HG03064 (cell line): ENCODE data around the gene RPL6.
"Not testable (repeated sequence)": the region's sequence is repeated elsewhere in the genome, so short reads cannot be mapped to it uniquely, and the experiment has no call there.

Experiments used
- ATAC-seq: cut with Tn5 transposase; IDR thresholded peaks from one replicate; pipeline ENCODE4 v1.9.1; 2021; ENCODE audit warnings: low read depth; ENCODE audit not compliant: unreplicated experiment

Gene RPL6

GRCh38 chr12:112409064-112409905 is at the start of gene RPL6:
Gene RPL6 (minus strand): TSS chr12:112409605. CDS start chr12:112408656, 949 bp downstream.
- peak; percentile 85 for ATAC-seq

DNA sequence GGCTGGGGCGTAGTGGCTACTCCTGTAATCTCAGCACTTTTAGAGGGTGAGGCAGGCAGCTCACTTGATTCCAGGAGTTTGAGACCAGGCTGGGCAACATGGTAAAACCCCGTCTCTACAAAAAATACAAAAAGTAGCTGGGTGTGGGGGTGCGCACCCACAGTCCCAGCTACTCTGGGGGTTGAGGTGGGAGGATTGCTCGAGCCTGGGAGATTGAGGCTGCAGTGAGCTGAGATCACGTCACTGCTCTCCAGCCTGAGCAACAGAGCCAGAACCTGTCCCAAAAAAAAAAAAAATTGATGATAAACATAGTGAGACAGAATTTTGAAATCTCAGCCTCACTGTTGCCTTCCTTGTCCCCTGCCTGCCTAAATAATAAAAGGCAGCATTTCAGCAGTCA is 49.3 kb upstream of the RPL6 start:
- no peak for ATAC-seq

- no peak for ATAC-seq
Observed at GRCh38 chr12:112458330-112458729, 48.9 kb upstream of the RPL6 start.

GRCh38 chr12:112457142-112457541 is 47.7 kb upstream of the RPL6 start:
- ATAC-seq, result not testable (repeated sequence)

- ATAC-seq, result no peak
Observed at GRCh38 chr12:112456029-112456428, 46.6 kb upstream of the RPL6 start.

DNA sequence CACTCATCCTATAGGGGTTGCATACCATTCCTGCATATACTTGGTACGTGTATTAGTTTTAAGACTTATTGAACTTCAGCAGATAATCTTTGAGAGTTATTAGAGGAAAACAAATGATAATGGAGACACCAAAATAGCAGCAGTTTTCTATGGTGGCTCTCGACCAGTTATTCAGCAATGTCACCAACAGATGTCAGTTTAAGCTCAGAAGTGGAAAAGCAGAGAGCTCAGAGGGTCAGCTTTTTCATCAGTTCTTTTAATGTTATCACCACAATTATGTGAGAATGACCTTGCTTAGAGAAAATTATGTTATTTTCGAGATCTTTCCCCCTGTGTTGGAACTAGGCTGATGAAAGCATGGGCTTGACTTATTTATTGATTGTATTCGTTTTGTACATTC is 41.3 kb upstream of the RPL6 start:
- ATAC-seq, result no peak

DNA sequence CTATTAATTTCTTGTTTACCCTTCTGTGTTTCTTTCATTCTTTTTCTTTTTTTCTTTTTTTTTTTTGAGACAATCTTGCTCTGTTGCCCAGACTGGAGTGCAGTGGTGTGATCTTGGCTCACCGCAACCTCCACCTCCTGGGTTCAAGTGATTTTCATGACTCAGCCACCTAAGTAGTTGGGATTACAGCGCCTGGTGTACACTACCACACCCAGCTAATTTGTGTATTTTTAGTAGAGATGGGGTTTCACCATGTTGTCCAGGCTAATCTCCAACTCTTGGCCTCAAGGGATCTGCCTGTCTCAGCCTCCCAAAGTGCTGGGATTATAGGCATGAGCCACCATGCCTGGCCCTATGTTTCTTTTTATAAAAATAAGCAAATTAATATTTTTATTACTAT is 38.8 kb upstream of the RPL6 start:
- ATAC-seq, result not testable (repeated sequence)

DNA sequence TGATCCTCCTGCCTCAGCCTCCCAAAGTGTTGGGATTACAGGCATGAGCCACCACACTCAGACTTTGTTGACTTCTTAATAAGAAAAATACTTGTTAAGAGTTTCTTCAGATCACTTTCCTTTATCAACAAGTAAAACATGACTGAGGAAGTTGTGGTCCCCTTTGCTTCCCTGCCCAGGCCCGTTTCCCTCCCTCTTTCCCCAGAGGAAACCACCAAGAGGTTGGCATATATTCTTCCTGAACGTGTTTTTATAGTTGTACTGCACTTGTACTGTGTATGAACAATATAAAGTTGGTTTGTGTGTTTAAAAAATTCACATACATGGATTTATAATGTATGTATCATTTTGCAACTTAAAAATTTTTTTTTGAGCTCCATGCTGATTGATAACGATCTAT is 37.7 kb upstream of the RPL6 start:
- ATAC-seq, result no peak

DNA sequence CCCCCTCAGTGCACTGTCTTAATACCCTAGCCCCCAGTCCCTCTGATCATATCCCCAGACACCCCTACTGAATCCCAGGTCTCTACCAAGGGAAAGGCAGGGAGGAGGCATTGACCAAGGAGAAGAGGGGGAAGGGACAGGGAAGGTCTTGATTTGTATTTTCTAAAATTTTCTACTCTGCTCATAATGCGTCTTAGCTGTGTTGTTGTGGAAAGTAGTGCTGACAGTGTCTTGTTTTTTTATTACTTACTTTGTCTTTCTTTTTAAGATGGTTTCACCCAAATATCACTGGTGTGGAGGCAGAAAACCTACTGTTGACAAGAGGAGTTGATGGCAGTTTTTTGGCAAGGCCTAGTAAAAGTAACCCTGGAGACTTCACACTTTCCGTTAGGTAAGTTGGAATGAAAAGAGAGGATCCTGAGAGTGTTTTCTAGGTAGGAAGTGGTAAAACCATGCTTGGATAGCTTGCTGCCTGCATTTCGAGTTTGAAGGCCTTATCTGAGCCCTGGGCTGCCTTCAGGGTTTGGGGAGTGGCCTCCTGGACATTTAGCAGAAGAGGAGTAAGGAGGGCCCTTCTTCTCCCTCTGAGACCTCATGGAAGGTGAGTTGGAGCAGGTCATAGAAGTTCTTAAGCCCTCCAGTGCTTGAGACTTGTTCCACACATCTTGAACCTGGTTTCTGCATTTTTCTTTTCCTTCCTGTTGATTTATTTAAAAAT is 36.8 kb upstream of the RPL6 start:
- no peak for ATAC-seq

GRCh38 chr12:112443916-112444315 is 34.5 kb upstream of the RPL6 start:
- no peak for ATAC-seq

DNA sequence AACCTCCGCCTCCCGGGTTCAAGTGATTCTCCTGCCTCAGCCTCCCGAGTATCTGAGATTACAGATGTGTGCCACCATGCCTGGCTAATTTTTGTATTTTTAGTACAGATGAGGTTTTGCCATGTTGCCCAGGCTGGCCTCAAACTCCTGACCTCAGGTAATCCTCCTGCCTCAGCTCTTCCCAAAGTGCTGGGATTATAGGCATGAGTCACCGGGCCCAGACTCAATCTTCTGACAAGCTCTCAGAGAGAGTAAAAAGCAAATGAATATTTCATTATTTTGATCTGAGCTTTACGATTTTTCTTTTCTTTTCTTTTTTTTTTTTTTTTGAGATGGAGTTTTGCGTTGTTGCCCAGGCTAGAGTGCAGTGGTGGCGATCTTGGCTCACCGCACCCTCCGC is 31.2 kb upstream of the RPL6 start:
- not testable (repeated sequence) for ATAC-seq

DNA sequence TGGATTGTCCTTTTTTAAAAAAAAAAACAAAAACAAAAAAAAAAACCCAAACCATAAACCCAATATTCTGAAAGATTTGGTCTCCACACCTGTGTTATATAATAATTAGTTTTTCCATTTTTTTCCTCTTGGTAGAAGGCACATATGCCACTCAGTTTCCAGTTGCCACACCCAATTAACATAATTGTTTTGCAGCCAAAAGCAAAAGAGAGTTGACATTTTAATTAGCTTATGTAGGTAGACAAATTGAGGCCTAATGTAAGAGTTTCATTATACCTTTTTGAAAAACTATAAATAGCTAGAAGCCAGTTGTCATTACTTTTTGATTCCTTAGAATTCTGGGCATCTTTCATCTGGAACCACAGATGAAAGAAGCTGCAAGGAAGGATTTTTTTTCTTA is 30.4 kb upstream of the RPL6 start:
- ATAC-seq, result no peak

DNA sequence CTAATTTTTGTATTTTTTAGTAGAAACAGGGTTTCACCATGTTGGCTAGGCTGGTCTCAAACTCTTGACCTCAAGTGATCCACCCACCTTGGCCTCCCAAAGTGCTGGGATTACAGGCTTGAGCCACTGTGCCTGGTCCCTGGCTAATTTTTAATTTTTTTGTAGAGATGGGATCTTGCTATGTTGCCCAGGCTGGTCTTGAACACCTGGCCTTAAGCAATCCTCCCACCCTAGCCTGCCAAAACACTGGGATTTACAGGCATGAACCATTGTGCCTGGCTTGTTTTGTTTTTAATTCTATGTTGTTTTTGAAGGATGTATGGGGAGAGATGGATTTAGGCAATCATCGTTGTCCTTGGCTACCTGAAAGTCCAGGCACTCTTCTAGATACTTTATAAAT is 29.2 kb upstream of the RPL6 start:
- not testable (repeated sequence) for ATAC-seq

DNA sequence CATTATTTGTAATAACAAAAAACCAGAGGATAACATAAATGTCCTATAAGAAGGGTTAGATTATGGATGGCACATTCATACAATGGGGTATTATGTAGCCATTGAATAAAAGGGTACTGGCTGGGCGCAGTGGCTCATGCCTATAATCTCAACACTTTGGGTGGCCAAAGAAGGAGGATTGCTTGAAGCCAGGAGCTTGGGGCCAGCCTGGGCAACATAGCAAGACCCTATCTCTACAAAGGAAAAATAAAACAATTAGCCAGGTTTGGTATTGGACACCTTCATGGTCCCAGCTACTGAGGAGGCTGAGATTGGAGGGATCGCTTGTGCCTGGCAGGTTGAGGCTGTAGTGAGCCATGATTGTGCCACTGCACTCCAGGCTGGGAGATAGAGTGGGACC is 24.1 kb upstream of the RPL6 start:
- ATAC-seq, result no peak

DNA sequence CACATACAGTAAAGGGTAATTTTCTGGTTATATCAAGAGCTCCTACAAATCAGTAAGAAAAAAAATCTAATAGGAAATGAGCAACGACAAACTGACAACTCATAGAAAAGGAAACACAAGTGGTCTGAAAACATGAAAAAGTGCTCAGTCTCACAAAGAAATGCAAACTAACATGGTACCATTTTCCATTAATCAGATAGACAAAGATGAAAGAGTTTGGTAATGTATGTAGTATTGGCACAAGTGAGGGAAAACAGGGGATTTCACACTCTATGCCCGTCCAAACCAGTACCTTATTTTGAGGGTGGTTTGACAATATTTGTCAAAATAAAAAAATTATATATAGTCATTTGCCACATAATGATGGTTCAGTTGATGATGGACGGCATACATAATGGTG is 22.6 kb upstream of the RPL6 start:
- no peak for ATAC-seq

- no peak for ATAC-seq
Observed at GRCh38 chr12:112430929-112431328, 21.5 kb upstream of the RPL6 start.

GRCh38 chr12:112427760-112428159 is 18.4 kb upstream of the RPL6 start:
- ATAC-seq, result no peak

DNA sequence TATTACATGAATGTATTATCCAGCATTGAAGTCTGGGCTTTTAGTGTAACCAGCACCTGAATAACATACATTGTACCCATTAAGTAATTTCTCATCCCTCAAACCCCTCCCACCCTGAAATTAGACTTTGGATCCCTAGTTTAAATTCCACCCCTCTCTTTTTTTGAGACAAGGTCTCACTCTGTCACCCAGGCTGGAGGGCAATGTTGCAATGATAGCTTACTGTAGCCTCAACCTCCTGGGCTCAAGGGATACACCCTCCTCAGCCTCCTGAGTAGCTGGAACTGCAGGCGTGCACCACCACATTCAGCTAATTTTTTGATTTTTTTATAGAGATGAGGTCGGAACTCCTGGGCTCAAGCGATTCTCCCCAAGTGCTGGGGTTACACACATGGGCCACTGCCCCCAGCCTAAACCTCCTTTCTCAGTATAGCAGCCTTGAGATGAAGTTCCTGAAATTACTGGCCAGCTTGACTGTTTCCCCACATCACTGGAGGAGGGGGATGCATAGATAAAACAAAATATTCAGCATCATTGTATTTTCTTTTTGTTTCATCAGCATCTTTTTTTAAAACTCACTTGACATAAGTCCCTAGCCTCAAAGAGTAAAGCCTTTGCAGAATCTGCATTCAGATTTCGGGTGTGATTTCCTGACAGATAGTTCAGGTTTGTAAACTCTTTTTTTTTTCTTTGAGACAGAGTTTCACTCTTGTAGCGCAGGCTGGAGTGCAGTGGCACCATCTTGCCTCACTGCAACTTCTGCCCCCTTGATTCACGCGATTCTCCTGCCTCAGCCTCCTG is 16.4 kb upstream of the RPL6 start:
- ATAC-seq, result no peak

DNA sequence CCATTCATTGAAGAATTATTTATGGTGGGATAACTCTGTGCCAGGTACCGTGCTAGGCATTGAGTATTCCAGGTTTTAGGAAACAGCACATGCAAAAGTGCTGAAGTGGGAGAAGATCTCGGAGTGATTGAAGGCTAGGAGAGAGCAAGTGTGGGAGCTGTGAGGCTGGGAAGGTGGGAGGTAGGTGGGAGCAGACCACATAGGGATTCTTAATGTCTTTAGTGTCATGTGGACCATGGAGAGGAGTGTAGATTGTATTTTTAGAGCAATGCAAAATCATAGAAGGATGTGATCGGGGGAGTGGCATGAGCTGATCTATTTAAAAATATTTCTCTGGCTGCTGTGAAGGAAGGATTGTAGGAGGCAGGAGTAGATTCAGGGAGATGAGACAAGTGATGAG is 14.7 kb upstream of the RPL6 start:
- no peak for ATAC-seq

DNA sequence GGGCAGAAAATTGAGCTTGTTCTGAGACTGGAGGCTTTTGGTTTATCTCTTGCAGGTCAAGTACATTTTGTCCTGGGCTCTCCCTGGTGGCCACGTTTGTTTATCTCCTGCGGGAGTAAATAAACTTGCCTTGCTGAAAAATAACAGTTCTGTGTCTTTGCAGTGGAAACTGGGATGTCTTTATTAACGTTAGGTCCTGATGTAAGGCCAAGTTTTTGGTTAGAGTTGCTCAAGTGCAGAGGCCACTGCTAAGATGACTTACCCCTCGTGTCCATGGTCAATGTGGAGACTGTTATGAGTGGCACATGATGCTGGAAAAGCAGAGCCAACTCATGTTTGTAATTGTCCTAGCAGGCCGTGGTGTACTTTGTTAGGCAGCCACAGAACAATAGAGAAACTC is 13.1 kb upstream of the RPL6 start:
- no peak for ATAC-seq

- no peak for ATAC-seq
Observed at GRCh38 chr12:112421363-112421762, 12.0 kb upstream of the RPL6 start.
